GM21619 (cell line): ENCODE results near the gene SEC14L6.
"Not testable (repeated sequence)": the region's sequence is repeated elsewhere in the genome, so short reads cannot be mapped to it uniquely, and the experiment has no call there.

Source experiments
- ATAC-seq: cut with Tn5 transposase; IDR thresholded peaks from one replicate; pipeline ENCODE4 v1.9.1; 2021; ENCODE audit not compliant: unreplicated experiment

SEC14L6 gene

GRCh38 chr22:30567277-30567676 lies 20.7 kb upstream of the SEC14L6 start:
- ATAC-seq: not testable (repeated sequence)

- ATAC-seq: no peak
Observed at GRCh38 chr22:30566125-30566524, 19.6 kb upstream of the SEC14L6 start.

GRCh38 chr22:30565341-30565740 lies 18.8 kb upstream of the SEC14L6 start:
- ATAC-seq: no peak

GRCh38 chr22:30564761-30565119 lies 18.2 kb upstream of the SEC14L6 start:
- no peak for ATAC-seq

- ATAC-seq: no peak
Observed at GRCh38 chr22:30564045-30564760, 17.7 kb upstream of the SEC14L6 start.

- no peak for ATAC-seq
Observed at GRCh38 chr22:30562366-30562765, 15.8 kb upstream of the SEC14L6 start.

GRCh38 chr22:30561402-30562189 lies 15.1 kb upstream of the SEC14L6 start:
- ATAC-seq: no peak

- not testable (repeated sequence) for ATAC-seq
Observed at GRCh38 chr22:30560643-30561202, 14.2 kb upstream of the SEC14L6 start.

- no peak for ATAC-seq
Observed at GRCh38 chr22:30559889-30560288, 13.3 kb upstream of the SEC14L6 start.

GRCh38 chr22:30557243-30557642 lies 10.7 kb upstream of the SEC14L6 start:
- no peak for ATAC-seq

- ATAC-seq: no peak
Observed at GRCh38 chr22:30556388-30556787, 9.8 kb upstream of the SEC14L6 start.

GRCh38 chr22:30555282-30556210 lies 9.0 kb upstream of the SEC14L6 start:
- no peak for ATAC-seq

GRCh38 chr22:30553971-30554370 lies 7.4 kb upstream of the SEC14L6 start:
- ATAC-seq: no peak

- no peak for ATAC-seq
Observed at GRCh38 chr22:30552719-30553118, 6.2 kb upstream of the SEC14L6 start.

GRCh38 chr22:30551813-30552212 lies 5.3 kb upstream of the SEC14L6 start:
- not testable (repeated sequence) for ATAC-seq

- no peak for ATAC-seq
Observed at GRCh38 chr22:30547188-30547587, 647 bp upstream of the SEC14L6 start.

GRCh38 chr22:30542811-30543188 lies 3.7 kb downstream of the SEC14L6 start:
- no peak for ATAC-seq

GRCh38 chr22:30541961-30542810 lies 4.4 kb downstream of the SEC14L6 start:
- no peak for ATAC-seq

- not testable (repeated sequence) for ATAC-seq
Observed at GRCh38 chr22:30541511-30541910, 5.0 kb downstream of the SEC14L6 start.

GRCh38 chr22:30539368-30539767 lies 7.2 kb downstream of the SEC14L6 start:
- no peak for ATAC-seq
